Putamen (tissue), 1 donor: ENCODE results near the gene MED12L.
"Not testable (repeated sequence)": the region's sequence is repeated elsewhere in the genome, so short reads cannot be mapped to it uniquely, and the experiment has no call there.

Source experiments
- DNase-seq: peaks from one replicate; pipeline ENCODE4 v3.0.0-alpha.2; 2016; ENCODE audit warnings: low spot score

MED12L gene

DNA sequence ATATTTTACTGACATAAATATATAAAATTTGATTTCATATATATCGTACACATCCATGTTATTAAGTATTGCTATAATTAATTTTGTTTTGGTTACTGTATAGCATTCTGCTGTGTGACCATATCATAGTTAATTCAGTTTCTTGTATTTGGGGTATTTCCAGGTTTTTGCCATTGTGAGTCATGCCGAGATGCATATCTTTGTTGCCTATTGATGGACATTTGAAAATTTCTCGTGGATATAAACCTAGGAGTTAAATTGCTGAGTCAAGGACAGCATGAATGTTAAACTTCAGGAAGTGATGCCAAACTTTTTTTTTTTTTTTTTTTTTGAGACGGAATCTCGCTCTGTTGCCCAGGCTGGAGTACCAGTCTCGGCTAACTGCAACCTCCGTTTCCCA lies 151.3 kb downstream of the MED12L start:
- no peak for DNase-seq

DNA sequence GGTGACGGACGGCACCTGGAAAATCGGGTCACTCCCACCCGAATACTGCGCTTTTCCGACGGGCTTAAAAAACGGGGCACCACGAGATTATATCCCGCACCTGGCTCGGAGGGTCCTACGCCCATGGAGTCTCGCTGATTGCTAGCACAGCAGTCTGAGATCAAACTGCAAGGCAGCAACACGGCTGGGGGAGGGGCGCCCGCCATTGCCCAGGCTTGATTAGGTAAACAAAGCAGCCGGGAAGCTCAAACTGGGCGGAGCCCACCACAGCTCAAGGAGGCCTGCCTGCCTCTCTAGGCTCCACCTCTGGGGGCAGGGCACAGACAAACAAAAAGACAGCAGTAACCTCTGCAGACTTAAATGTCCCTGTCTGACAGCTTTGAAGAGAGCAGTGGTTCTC lies 156.5 kb downstream of the MED12L start:
- not testable (repeated sequence) for DNase-seq

DNA sequence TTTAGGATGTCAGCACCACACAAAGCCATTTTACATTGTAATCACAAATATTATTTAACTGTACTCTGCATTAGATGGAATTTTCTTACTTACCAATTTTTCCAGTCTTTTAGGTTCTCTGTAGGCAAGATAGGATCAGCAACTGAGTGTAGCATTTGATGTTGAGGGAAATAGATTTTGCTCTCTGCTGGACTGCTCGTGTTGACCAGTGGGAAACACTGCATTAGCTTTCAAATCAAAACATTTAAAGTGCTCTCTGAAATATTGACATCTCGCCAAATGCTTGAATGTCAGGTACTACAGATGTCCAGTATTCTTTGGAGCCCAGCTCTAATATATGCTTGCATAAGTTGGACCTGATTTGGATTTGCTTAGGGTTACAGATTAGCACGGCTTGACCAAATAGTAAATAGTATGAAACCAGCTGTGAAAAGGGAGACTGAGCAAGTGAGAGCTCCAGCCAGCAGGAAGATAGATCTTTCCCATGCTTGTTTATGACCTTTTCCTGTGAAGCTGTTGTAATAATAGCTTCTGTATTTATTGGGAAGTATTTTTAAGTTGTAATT lies 163.4 kb downstream of the MED12L start:
- no peak for DNase-seq

DNA sequence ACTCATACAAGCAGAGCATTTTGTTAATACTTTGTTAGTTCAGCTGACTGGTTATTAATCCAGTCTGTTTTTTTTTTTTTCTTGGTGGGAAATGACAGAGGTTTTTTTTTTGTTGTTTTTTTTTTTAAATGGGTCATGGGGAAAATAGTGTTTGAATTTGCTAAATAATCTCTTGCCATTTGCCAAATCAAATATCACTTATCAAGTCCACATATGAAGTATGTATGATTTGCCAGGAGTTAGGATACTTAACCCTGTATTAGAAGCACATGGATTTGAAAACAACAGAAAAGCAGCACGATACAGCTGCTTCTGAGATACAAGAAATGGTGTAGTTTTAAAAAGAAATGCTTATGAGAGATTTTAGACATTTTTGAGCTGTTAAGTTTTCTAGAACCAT lies 171.3 kb downstream of the MED12L start:
- no peak for DNase-seq

DNA sequence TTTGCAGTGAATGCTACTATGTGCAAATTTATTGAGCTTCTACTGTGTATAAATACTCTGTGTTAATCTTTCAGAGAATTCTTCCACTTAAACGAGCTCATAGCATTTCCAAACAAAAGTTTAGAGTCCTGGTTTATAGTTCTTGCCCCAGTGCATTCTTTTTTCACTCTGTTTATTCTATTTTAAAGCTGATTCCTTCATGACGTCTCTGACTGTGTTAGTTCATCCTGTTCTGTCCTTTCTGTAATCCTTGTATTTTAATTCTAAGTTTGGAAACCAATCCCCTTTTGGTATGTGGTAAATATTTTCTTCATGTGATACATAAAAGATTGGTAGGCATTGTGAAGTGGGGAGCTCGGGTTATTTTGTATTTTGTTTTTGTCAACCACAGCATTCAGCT lies 174.2 kb downstream of the MED12L start:
- no peak for DNase-seq

DNA sequence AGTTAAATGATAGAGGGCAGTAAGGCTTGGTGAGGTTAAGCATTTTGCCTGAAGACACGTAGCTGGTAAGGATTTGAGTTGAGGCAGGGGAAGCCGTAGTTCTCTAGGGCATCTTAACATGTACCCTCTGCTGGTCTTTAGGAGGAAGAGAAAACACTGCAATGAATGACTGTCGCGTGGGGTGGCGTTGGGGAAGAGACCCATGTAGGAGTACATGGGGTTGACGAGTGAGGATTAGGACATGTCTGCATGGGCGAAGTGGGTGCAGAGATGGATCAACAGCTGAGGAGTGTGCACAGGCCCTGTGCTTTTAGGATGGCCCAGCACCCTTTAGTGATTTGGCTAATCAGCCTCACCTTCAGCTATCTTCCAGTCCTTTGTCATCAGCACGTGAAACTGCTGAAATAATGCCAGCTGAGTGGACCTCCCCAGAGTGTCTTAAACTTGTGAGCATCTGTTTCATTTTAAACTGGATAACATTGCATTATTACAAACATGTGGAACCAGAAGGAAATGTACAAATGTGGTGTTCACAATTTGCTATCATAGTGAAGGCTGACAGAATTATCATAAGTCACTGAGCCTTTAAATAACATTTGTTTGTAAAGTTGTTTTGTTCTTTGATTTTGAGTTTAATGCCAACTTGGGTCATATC lies 177.5 kb downstream of the MED12L start:
- no peak for DNase-seq

DNA sequence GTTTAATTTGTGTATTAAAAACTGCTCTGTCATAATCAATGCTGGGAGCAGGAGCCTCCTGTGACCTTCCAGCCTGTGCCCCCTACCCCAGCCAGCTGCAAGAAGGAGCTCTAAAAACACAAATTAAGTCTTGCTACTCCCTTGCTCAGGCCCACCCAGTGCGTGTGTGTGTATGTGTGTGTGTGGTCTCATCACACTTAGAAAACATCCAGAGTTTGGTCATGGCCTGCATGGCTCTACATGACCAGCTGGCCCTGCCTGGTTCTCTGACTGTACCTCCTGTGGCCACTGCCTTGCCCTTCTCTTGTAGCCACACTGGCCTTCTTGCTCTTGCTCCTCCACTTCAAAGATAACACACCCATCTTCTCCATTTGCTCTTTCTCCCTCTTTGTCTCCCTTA lies 179.1 kb downstream of the MED12L start:
- DNase-seq: no peak

DNA sequence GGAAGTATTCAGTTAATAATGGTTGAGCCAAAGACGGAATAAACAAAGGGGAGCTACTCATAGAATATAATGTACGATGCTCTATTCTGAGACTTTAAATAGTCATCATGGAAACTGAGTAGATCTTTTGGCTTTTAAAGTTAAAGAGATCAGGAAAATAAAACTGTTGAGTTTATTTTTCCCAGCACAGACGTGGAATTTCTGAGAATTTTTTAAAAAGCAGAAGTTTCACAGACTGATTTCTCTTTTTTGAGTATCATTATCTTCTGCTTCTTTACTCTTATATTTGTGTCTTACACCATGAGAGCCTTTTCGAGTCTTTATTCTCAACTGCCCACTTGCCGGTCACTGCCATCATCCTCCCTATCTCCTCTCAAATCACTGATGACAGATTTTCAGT lies 179.7 kb downstream of the MED12L start:
- DNase-seq: no peak

DNA sequence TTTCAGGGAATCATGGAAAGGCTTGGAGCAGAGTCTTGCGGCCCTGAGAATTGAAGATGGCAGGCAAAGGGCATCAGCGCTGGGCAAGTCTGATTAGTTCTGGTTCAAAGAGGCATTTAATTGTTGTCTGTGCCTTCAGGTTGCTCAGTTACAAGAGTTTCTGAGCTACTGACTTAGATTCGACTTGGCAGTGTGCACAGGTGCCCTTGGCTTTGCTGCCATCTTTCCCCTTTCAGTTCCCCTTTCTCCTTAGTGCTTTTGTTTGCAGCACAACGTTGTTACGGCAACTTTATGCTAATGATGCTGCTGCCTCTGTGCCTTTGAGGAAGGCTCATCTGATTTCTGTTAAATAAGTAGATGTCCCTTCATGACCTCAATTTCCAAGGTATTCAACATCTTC lies 180.4 kb downstream of the MED12L start:
- DNase-seq: no peak

DNA sequence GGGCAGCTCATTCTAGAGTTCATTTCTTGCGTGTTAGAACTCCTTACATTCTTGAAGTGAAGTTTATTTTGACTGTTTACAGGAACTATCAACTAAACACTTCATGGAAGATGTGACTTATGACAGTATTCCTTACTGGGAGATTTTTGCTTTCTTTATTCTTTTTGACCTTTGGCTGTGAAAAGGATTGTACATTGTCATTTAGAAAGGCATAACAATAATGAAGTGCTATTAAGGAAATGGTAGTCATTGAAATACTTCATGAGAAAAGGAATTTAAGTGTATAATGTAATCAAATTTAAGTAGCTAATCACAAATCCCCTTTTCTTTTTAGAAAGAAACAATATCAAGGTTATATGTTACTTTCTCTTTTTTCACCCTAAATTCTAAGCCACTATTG lies 181.6 kb downstream of the MED12L start:
- no peak for DNase-seq

DNA sequence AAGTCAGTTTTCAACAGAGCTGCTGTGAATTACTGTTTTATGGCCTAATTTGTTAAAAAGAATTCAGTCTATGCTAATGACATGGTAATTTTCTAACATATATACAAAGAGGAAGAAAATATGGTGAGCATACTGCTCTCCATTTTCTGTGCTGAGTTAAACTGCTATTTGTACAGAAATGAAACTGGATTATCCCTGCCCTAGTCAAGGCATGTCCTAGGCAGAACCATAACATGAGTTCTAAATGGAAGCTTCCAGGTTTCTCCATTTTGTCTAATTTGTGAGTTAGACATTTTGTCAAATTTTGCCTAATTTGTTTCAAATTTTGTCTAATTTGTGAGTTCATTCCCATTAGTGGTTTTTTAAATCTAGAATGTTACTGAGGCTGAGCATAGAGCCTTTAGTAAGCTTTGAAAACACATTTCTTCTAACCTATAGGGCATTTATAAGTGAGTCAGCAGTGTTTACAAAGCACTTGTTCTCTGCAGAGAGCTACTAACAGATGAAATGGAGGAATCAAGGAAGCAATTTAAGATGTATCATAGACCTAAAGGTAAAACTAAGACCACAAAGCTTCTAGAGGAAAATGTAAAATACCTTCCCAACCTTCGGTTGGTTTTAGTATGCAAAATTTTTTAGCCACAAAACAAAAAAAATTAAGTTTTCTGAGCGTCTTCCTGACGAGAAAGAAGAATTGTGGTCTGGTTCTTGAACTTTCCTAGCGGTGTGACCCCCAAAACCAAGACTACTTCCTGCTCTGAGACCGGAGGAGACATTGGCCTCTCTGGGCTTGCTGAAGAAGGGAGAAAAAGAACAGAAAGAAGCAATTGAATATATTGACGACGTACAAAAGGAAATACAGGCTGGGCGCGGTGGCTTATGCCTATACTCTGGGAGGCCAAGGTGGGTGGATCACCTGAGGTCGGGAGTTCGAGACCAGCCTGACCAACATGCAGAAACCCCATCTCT lies 183.1 kb downstream of the MED12L start:
- DNase-seq: no peak

DNA sequence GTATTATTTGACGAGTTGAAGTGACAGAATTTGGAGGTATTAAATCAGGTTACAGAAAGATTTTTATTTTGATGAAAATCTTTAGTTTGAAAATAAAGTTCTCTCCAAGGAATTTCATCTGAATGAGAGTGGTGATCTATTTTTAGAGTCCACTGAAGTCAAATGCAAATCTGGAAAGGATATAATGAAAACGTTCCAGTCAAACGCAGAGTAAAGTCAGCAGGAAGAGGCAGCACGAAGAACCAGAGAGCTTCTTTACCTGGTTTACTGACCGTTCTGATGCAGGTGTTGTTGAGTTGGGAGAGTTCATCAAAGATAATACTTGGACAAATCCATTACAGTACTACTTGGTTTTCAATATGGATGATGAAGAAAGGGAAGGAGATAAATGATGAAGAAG lies 184.2 kb downstream of the MED12L start:
- DNase-seq: no peak

DNA sequence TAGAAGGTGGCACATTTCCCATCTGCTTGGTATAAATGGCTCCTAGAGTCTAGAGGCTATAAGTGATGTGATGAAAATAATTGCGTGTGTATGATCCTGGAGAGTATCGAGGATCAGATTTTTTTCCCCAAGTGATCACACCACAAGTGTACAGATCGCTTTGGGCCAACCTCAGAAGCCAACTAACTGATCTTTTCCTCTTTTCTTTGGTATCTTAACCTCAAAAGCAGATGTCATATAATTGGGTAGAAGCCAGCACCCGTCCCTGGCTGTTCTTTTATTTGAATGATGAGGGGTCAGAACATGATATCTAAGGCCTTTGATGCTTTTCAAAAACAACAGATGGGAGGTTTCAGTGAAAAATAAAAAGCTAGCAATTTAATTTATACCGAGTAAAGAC lies 189.6 kb downstream of the MED12L start:
- DNase-seq: no peak

DNA sequence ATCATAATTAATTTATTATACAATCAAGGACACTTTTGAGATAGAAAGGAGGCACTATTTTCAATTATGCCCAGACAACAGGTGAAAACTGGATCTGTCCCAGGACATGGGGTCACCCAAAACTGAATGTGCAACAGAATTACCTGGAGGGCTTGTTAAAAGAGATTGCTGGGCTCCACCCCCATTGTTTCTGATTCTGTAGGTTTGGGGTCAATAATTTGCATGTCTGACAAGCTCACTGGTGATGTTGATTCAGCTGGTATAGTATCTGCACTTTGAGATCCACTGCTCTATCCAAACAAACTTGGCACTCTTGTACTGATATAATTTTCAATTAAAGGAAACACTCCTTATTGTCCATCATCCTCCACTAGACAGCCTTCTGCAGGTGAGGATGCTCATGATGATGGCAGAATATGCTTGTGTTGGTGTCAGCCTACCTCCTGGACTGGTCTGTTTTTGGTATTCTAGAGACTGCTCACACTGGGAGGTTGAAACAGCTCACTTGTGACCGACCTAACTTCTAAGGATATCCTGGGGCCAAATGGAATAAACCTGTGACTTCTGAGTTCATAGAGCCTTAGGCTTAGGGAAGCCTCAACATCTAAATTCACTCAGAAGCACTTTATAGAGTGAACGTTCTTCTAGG lies 190.7 kb downstream of the MED12L start:
- no peak for DNase-seq

DNA sequence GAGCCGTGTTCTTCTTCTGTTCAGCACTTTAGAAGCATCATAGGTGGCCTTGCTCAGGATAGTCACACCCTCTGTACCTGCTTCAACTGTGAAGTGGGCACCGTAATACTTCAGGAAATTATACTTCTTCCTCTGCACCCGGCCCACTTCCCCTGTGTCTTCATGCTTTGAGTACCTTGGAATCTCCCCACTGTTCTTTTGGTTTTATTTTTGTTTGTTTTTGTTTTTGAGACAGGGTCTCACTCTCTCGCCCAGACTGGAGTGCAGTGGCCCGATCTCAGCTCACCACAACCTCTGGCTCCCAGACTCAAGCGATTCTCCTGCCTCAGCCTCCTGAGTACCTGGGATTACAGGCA lies 191.2 kb downstream of the MED12L start:
- no peak for DNase-seq

DNA sequence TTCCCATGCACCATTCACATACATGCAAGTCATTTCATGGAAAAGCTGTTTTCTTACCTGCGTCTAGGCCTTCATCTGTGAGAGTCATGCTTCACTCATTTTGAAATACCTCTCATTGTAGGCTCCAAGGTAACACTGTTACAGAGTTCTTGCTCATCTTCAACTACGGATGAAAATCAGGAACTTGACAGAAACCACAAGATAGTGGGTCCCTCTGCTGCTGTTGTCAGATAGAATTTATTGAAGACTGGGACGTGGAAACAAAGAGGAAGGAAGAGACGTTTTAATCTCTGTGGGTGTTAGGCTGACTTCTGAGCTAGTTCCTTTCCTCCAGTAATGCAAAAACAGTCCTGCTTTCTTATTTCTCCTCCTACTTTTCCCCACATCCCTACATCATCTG lies 192.8 kb downstream of the MED12L start, which contains the start of gene P2RY14:
TSS of gene P2RY14 (minus strand) at position 313 of the 400 bp plus-strand sequence. CDS start 64,226 bp downstream, outside the sequence.
- DNase-seq: peak; percentile 41

DNA sequence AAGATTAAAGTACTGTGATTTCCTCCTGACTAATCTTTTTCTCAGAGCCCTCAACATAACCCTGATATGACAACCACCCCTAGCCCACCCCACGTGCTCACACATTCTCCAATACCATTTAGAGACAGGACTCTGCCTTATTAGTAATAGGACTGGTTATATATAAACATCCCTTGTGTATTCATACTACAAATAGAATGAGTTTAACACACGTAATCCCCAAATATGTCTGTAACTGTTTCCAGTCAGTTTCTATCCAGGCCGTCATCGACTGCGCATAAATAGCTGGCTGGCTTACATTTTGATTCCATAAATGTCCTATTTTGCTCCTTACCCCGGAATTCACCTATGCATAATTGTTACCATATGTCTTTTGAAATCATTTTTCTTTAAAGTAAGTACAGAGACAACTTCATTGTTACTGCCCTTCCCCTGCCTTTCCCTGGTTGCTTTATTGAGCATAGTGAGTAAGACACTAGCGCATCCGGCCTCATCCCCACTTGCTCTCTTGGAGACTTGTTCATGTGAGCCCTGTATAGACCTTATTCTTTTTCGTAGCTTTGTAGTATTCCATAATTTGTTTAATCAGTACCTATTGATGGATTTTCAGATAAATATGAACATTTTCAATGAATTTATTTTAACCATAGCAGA lies 196.3 kb downstream of the MED12L start:
- no peak for DNase-seq

DNA sequence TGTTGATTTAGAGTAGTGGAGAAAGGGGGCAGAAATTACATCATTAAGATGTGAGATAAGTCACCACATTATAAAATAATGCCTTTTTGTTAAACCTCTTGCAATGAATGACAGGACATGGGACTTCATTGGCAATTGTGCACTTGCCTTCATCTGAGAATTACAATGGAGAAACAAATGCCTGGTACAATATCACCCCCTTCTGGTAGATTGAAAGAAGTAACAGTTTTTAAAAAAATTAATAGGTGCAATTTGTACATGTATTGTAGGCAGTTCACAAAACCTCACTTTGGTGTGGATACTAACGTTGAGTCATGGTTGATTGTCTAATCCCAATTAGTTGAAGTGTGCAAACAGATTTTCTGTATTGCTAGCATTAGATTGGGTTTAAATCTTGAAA lies 197.5 kb downstream of the MED12L start:
- DNase-seq: peak; percentile 66

DNA sequence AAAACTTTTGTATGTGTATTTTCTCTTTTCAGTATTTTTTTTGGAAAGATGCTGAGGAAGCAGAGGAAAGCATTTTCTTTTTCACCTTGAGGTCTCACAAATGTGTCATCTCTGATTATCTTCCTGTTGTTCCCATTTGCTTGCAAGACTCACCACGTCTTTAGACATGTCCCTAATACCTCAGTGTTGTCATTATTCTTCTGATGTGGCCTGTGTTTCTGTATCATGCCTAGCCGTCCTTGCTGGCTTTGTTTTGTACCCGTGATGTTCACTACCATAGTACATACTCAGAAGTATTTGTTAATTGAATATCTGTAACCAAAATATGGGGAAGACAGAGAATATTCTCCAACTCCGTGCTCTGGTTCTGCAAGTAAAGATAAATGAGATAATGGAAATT lies 197.9 kb downstream of the MED12L start:
- DNase-seq: no peak

DNA sequence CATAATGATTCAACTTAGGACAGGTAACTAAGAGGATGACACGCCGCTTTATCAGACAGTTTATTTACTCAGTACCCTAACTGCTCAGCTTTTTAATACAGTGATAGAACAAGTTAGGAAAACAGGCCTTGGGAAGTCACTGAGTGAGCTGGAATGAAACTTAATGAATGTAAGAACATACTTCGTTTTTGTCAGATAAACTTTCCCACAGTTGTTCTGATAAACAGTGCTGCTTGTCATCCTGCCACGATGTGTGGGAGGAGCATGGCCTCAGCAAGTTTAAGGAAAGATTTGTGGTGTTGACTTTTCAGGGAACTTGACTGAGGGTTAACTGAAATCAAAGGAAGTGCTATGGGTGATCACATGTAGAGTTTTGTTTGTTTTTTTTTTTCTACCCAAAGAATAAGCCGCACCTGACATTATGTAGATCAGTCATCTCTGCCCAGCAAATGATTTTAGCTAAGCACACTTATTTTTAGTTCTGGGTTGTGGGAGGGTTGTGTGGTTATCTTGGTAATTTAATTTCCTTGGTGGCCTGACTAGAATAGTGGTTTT lies 198.5 kb downstream of the MED12L start:
- no peak for DNase-seq

DNA sequence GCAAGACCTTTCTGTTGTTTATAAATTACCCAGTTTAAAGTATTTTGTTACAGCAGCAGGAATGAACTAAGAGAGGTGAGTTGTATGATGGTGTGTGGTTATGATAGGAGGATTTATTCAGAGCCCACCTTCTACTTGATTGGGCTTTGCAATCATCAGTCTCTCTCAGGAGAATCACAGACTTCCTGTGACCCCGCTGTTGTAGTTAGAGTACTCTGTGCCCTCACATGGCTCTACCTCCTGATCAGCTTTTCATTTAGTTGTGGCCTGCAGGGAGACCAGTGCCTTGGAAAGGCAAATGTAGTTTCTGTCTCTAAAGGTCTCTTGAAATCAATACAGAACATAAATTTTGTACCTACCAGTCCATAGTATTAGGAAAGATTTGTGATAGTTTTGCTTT lies 200.5 kb downstream of the MED12L start:
- DNase-seq: no peak

DNA sequence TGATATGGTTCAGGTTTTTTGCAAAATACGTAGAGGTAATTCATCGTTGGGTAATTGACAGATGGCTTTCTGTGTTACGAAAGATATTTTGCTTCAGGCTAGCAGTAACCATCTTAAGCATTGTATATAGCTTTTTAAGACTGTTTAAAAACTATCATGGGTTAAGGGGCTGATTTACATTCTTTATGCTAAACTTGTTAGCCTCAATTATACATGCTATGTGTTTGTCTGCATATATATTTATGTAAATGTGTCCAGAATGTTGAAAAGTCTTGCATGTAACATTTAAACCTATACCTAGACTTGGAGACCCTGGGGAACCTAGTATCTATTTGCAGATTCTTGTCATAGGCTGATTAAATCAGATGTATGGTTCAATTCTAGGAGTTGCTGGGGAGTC lies 204.0 kb downstream of the MED12L start:
- DNase-seq: no peak
